HCT116 (cell line): ENCODE results near the gene XAGE2. TPM values are rescaled to one million over a fixed set of nuclear protein-coding genes. Genes with fewer than 3 reads are reported as not detected.

Experiments used
- ATAC-seq: fragments of 200-7000 bp; cut with Tn5 transposase; 2 replicates; pipeline ENCODE4 v1.9.1; 2020; ENCODE audit warnings: mild to moderate bottlenecking, moderate library complexity
- BruUV-seq: library from RNA; stranded (reverse); fragments of 400-500 nt; replicated peaks from 2 replicates; lab custom pipeline; 2021; lab: Mats Ljungman, UMichigan
- CTCF ChIA-PET: fragments of 300-600 bp; sonication (Branson Sonifier 250); formaldehyde crosslinking; loops from one replicate; lab custom pipeline; 2021; ENCODE audit warnings: antibody characterized with exemption; lab: Charles Lee
- POLR2A ChIA-PET: fragments of 300-600, 350-600 bp; sonication (Branson Sonifier 250); formaldehyde crosslinking; loops from one replicate; lab custom pipeline; 2021; ENCODE audit warnings: antibody characterized with exemption; lab: Charles Lee
- RAD21 ChIA-PET, 2 experiments: fragments of 300-600 bp; sonication (Branson Sonifier 250); formaldehyde crosslinking; loops; one replicate each; lab custom pipeline; 2023; ENCODE audit warnings: low total read pairs in 2 of 2; ENCODE audit not compliant: uncharacterized antibody in 2 of 2, unreplicated experiment in 2 of 2, low non-redundant PET in 1 of 2; lab: Charles Lee
- DNase-seq: peaks from one replicate; pipeline ENCODE4 v3.0.0-alpha.2; 2010; ENCODE audit warnings: low read depth, low spot score
- H2AFZ ChIP-seq: fragments of 200-600 bp; shearing (Covaris generic), sonication (generic); 2 replicates; pipeline ENCODE4 v1.6.1; 2017; ENCODE audit warnings: low read depth, mixed run types, mixed read lengths, antibody characterized with exemption, low read length; ENCODE audit not compliant: poor library complexity, severe bottlenecking
- H3K27ac ChIP-seq: 2 replicates; pipeline ENCODE4 v1.5.1; 2012; ENCODE audit warnings: low read depth, low read length
- H3K27me3 ChIP-seq: fragments of 200-600 bp; sonication (generic); 2 replicates; pipeline ENCODE4 v1.6.1; 2016; ENCODE audit warnings: mixed run types, low read length, mixed read lengths; ENCODE audit not compliant: insufficient read depth
- H3K36me3 ChIP-seq, 2 experiments: fragments of 200-500 bp in 1 of 2; fragments of 200-600 bp in 1 of 2; sonication (Bioruptor generic) in 1 of 2; sonication (generic) in 1 of 2; 2 replicates each; pipeline versions ENCODE4 v1.5.1 to v1.6.1; 2014 to 2016; ENCODE audit warnings: low read length in 2 of 2, inconsistent platforms in 1 of 2, mixed read lengths in 1 of 2, mixed run types in 1 of 2; ENCODE audit not compliant: insufficient read depth in 2 of 2, control insufficient read depth in 1 of 2
- H3K4me1 ChIP-seq, 2 experiments: fragments of 200-600 bp in 1 of 2; sonication (generic) in 1 of 2; 2 replicates each; pipeline versions ENCODE4 v1.5.1 to v1.6.1; 2012 to 2017; ENCODE audit warnings: low read length in 2 of 2, inconsistent platforms in 1 of 2, mild to moderate bottlenecking in 1 of 2, mixed read lengths in 1 of 2, mixed run types in 1 of 2, moderate library complexity in 1 of 2; ENCODE audit not compliant: insufficient read depth in 2 of 2, control insufficient read depth in 1 of 2
- H3K4me2 ChIP-seq: fragments of 200-600 bp; sonication (generic); 2 replicates; pipeline ENCODE4 v1.6.1; 2017; ENCODE audit warnings: mixed run types, low read length, mixed read lengths
- H3K4me3 ChIP-seq, 2 experiments: fragments of 200-600 bp in 1 of 2; sonication (generic) in 1 of 2; replicated peaks in 1 of 2; 2 replicates each; pipeline ENCODE4 v1.5.1; 2011 to 2016; ENCODE audit warnings: low read length in 2 of 2, control low read depth in 1 of 2, low read depth in 1 of 2, mild to moderate bottlenecking in 1 of 2, mixed read lengths in 1 of 2, mixed run types in 1 of 2
- H3K79me2 ChIP-seq: fragments of 200-600 bp; sonication (generic); 2 replicates; pipeline ENCODE4 v1.6.1; 2017; ENCODE audit warnings: mild to moderate bottlenecking, mixed run types, low read length, moderate library complexity, mixed read lengths; ENCODE audit not compliant: insufficient read depth
- H3K9ac ChIP-seq: fragments of 200-600 bp; sonication (generic); 2 replicates; pipeline ENCODE4 v1.6.1; 2016; ENCODE audit warnings: low read length, mixed read lengths
- H3K9me2 ChIP-seq: fragments of 200-600 bp; sonication (generic), shearing (Covaris generic); 2 replicates; pipeline ENCODE4 v1.6.1; 2017; ENCODE audit warnings: mixed run types, mild to moderate bottlenecking, moderate library complexity; ENCODE audit not compliant: insufficient read depth
- H3K9me3 ChIP-seq, 2 experiments: fragments of 200-500 bp in 1 of 2; fragments of 200-600 bp in 1 of 2; sonication (Bioruptor generic) in 1 of 2; sonication (generic) in 1 of 2; 2 replicates each; pipeline ENCODE4 v1.6.1; 2014 to 2017; ENCODE audit warnings: low read length in 2 of 2, mixed read lengths in 2 of 2, inconsistent platforms in 1 of 2, low read depth in 1 of 2, mild to moderate bottlenecking in 1 of 2, mixed run types in 1 of 2, moderate library complexity in 1 of 2; ENCODE audit not compliant: control insufficient read depth in 1 of 2, insufficient read depth in 1 of 2
- H4K20me1 ChIP-seq: fragments of 200-600 bp; sonication (generic), shearing (Covaris generic); 2 replicates; pipeline ENCODE4 v1.6.1; 2017; ENCODE audit warnings: mixed run types, mild to moderate bottlenecking, moderate library complexity; ENCODE audit not compliant: insufficient read depth
- CEBPB ChIP-seq: IDR thresholded peaks from 2 replicates; pipeline ENCODE4 v1.6.1; 2012; ENCODE audit warnings: low read depth
- EGR1 ChIP-seq: IDR thresholded peaks from 2 replicates; pipeline ENCODE4 v1.6.1; 2012; ENCODE audit warnings: low read depth
- ELF1 ChIP-seq: IDR thresholded peaks from 2 replicates; pipeline ENCODE4 v1.6.1; 2012; ENCODE audit warnings: low read depth, borderline replicate concordance
- EZH2 ChIP-seq: fragments of 200-600 bp; sonication (generic); IDR thresholded peaks from 2 replicates; pipeline ENCODE4 v1.6.1; 2017; ENCODE audit warnings: antibody characterized with exemption, mixed run types
- EZH2phosphoT487 ChIP-seq: fragments of 200-600 bp; IDR thresholded peaks from 2 replicates; pipeline ENCODE4 v1.6.1; 2018; ENCODE audit warnings: antibody characterized with exemption, borderline replicate concordance
- FOSL1 ChIP-seq: IDR thresholded peaks from 2 replicates; pipeline ENCODE4 v1.6.1; 2012; ENCODE audit warnings: low read depth
- JUND ChIP-seq: IDR thresholded peaks from 2 replicates; pipeline ENCODE4 v1.6.1; 2012
- POLR2A ChIP-seq: IDR thresholded peaks from 2 replicates; pipeline ENCODE4 v1.7.0; 2011; ENCODE audit warnings: borderline replicate concordance; ENCODE audit not compliant: insufficient read depth, insufficient read length; ENCODE audit errors: extremely low read depth
- POLR2AphosphoS5 ChIP-seq: IDR thresholded peaks from 2 replicates; pipeline ENCODE4 v1.6.1; 2011; ENCODE audit warnings: mild to moderate bottlenecking, low read depth, low read length, moderate library complexity
- REST ChIP-seq: IDR thresholded peaks from 2 replicates; pipeline ENCODE4 v1.6.1; 2012; ENCODE audit warnings: low read depth
- TCF7L2 ChIP-seq: IDR thresholded peaks from 2 replicates; pipeline ENCODE4 v1.7.0; 2011; ENCODE audit warnings: borderline replicate concordance, inconsistent platforms; ENCODE audit not compliant: insufficient read depth, insufficient read length; ENCODE audit errors: extremely low read depth
- ZBTB33 ChIP-seq: IDR thresholded peaks from 2 replicates; pipeline ENCODE4 v1.6.1; 2011; ENCODE audit warnings: mild to moderate bottlenecking, low read length, moderate library complexity; ENCODE audit not compliant: insufficient replicate concordance; ENCODE audit errors: extremely low read depth
- ZFX ChIP-seq: fragments of 450-650 bp; IDR thresholded peaks from 2 replicates; pipeline ENCODE4 v1.6.1; 2017
- ZNF274 ChIP-seq: fragments of 200-500 bp; sonication (Bioruptor generic); IDR thresholded peaks from 2 replicates; pipeline ENCODE4 v1.6.1; 2014; ENCODE audit warnings: mild to moderate bottlenecking, low read depth, low read length, inconsistent platforms
- intact Hi-C: fragments of 100-400 bp; cut with micrococcal nuclease; formaldehyde crosslinking; loops from 2 replicates; pipeline ENCODE4 v1.10.0; 2022
- total RNA-seq: library from RNA; stranded (reverse); gene quantifications from one replicate; pipeline ENCODE4 v1.2.1, GENCODE V29; 2021; ENCODE audit not compliant: unreplicated experiment

XAGE2 gene
- total RNA-seq, 1 experiment from 2014 or later = not detected

GRCh38 chrX:52422884-52423283, 54.1 kb downstream of the XAGE2 start:
- Histone ChIP-seq H3K4me2 (no peak overlapping the region), H2AFZ (no peak overlapping the region), H4K20me1 (no peaks in the 10 kb centered on the region), H3K9me3 (no peaks in the 10 kb centered on the region), H3K79me2 (no peaks in the 10 kb centered on the region), H3K9ac (no peak overlapping the region), H3K36me3 (no peaks in the 10 kb centered on the region), H3K27me3 (no peaks in the 10 kb centered on the region), H3K27ac (no peak overlapping the region), H3K9me2 (no peaks in the 10 kb centered on the region), H3K4me3 (no peak overlapping the region), H3K4me1 (no peaks in the 10 kb centered on the region; a peak in 1 of 4 replicates)
- CTCF ChIA-PET = no interaction called here
- intact Hi-C loops = no loop called here
- TF ChIP-seq EGR1 = no peak
- TF ChIP-seq ZBTB33 = no peak
- no peak for TF ChIP-seq POLR2AphosphoS5
- no peak for TF ChIP-seq EZH2phosphoT487
- TF ChIP-seq POLR2A = no peak
- no peak for TF ChIP-seq ELF1
- TF ChIP-seq JUND = no peak
- no peak for TF ChIP-seq REST
- no peak for TF ChIP-seq TCF7L2
- TF ChIP-seq ZNF274 = no peak
- no peak for TF ChIP-seq CEBPB
- TF ChIP-seq EZH2 = no peak
- TF ChIP-seq FOSL1 = no peak
- TF ChIP-seq ZFX = no peak
- RAD21 ChIA-PET = no interaction called here
- no peak for DNase-seq
- POLR2A ChIA-PET = no interaction called here
- BruUV-seq = no TSS peak
- no peak for ATAC-seq
